Stomach smooth muscle (tissue), 2 donors: Measurements from ENCODE around the gene GNMT.
A peak's percentile ranks its signal among the peaks of the same experiment; 100 is the strongest.

Experiments
- H3K27ac ChIP-seq: one replicate; pipeline ENCODE4 v1.7.0; 2013; ENCODE audit warnings: mild to moderate bottlenecking, low read length, inconsistent platforms
- H3K27me3 ChIP-seq, 2 donors: one replicate each; pipeline ENCODE4 v1.7.0; 2013; ENCODE audit warnings: low read length in 2 of 2; ENCODE audit not compliant: insufficient read depth in 2 of 2, control insufficient read depth in 1 of 2
- H3K36me3 ChIP-seq, 2 donors: one replicate each; pipeline ENCODE4 v1.7.0; 2013; ENCODE audit warnings: low read length in 2 of 2; ENCODE audit not compliant: control insufficient read depth in 2 of 2, insufficient read depth in 2 of 2
- H3K4me1 ChIP-seq: one replicate; pipeline ENCODE4 v1.7.0; 2013; ENCODE audit warnings: low read length; ENCODE audit not compliant: control insufficient read depth, insufficient read depth
- H3K4me3 ChIP-seq, 2 donors: one replicate each; pipeline ENCODE4 v1.7.0; 2013; ENCODE audit warnings: low read length in 2 of 2
- H3K9ac ChIP-seq, 2 donors: one replicate each; pipeline ENCODE4 v1.7.0; 2013; ENCODE audit warnings: low read length in 2 of 2, mild to moderate bottlenecking in 1 of 2
- H3K9me3 ChIP-seq, 2 donors: one replicate each; pipeline ENCODE4 v1.7.0; 2013; ENCODE audit warnings: low read length in 2 of 2; ENCODE audit not compliant: control insufficient read depth in 2 of 2
- donor health status: healthy.
- donor health status: Pancreatic carcinoma.

Gene GNMT

GRCh38 chr6:42929821-42930360 lies 30.7 kb upstream of the GNMT start:
- Histone ChIP-seq H3K4me3 (peak overlapping the region; percentile 89 to 92), H3K9ac (peak overlapping the region; percentile 66 to 90), H3K27ac (peak overlapping the region; percentile 98), H3K9me3 (no peaks in the 10 kb centered on the region), H3K4me1 (peaks cover 31% of the 10 kb centered on the region), H3K27me3 (peaks cover 2 to 7% of the 10 kb centered on the region in 2 donors), H3K36me3 (peaks cover 2 to 6% of the 10 kb centered on the region in 2 donors)

GRCh38 chr6:42932412-42932811 lies 28.1 kb upstream of the GNMT start:
- Histone ChIP-seq H3K9me3 (no peaks in the 10 kb centered on the region), H3K27me3 (no peaks in the 10 kb centered on the region), H3K27ac (no peak overlapping the region), H3K9ac (peak overlapping the region; percentile 10 to 42), H3K36me3 (peaks cover 17 to 25% of the 10 kb centered on the region in 2 donors), H3K4me3 (no peak overlapping the region), H3K4me1 (peaks cover 31% of the 10 kb centered on the region)

GRCh38 chr6:42933205-42933604 lies 27.3 kb upstream of the GNMT start:
- no peaks in the 10 kb centered on the region for H3K9me3 ChIP-seq
- H3K27me3 ChIP-seq: no peaks in the 10 kb centered on the region
- no peak overlapping the region for H3K4me3 ChIP-seq
- H3K36me3 ChIP-seq: peaks cover 22 to 33% of the 10 kb centered on the region in 2 donors
- no peak overlapping the region for H3K27ac ChIP-seq
- peaks cover 31% of the 10 kb centered on the region for H3K4me1 ChIP-seq
- no peak overlapping the region for H3K9ac ChIP-seq

GRCh38 chr6:42935322-42935721 lies 25.2 kb upstream of the GNMT start:
- H3K9ac ChIP-seq: peak overlapping the region in 1 of 2 donors; percentile 13
- H3K27me3 ChIP-seq: no peaks in the 10 kb centered on the region
- peaks cover 16% of the 10 kb centered on the region for H3K4me1 ChIP-seq
- H3K9me3 ChIP-seq: no peaks in the 10 kb centered on the region
- no peak overlapping the region for H3K27ac ChIP-seq
- peaks cover 39 to 44% of the 10 kb centered on the region in 2 donors for H3K36me3 ChIP-seq
- H3K4me3 ChIP-seq: no peak overlapping the region

- H3K9me3 ChIP-seq: no peaks in the 10 kb centered on the region
- H3K27me3 ChIP-seq: no peaks in the 10 kb centered on the region
- no peak overlapping the region for H3K4me3 ChIP-seq
- H3K27ac ChIP-seq: no peak overlapping the region
- H3K4me1 ChIP-seq: peaks cover 8% of the 10 kb centered on the region
- peaks cover 44 to 50% of the 10 kb centered on the region in 2 donors for H3K36me3 ChIP-seq
- no peak overlapping the region for H3K9ac ChIP-seq
These were observed 24.2 kb upstream of the GNMT start for GRCh38 chr6:42936398-42936797.

GRCh38 chr6:42937548-42938427 lies 22.8 kb upstream of the GNMT start:
- H3K36me3 ChIP-seq: peaks cover 43 to 50% of the 10 kb centered on the region in 2 donors
- no peaks in the 10 kb centered on the region for H3K27me3 ChIP-seq
- no peak overlapping the region for H3K9ac ChIP-seq
- H3K4me1 ChIP-seq: no peaks in the 10 kb centered on the region
- no peak overlapping the region for H3K27ac ChIP-seq
- no peaks in the 10 kb centered on the region for H3K9me3 ChIP-seq
- H3K4me3 ChIP-seq: no peak overlapping the region

GRCh38 chr6:42938428-42938796 lies 22.1 kb upstream of the GNMT start:
- no peak overlapping the region for H3K9ac ChIP-seq
- no peaks in the 10 kb centered on the region for H3K27me3 ChIP-seq
- no peak overlapping the region for H3K4me3 ChIP-seq
- no peak overlapping the region for H3K27ac ChIP-seq
- H3K9me3 ChIP-seq: no peaks in the 10 kb centered on the region
- peaks cover 42 to 50% of the 10 kb centered on the region in 2 donors for H3K36me3 ChIP-seq
- no peaks in the 10 kb centered on the region for H3K4me1 ChIP-seq

GRCh38 chr6:42938987-42939809 lies 21.4 kb upstream of the GNMT start:
- Histone ChIP-seq H3K9me3 (no peaks in the 10 kb centered on the region), H3K4me3 (no peak overlapping the region), H3K27ac (no peak overlapping the region), H3K9ac (no peak overlapping the region), H3K27me3 (no peaks in the 10 kb centered on the region), H3K4me1 (no peaks in the 10 kb centered on the region), H3K36me3 (peaks cover 46 to 49% of the 10 kb centered on the region in 2 donors)

- H3K27ac ChIP-seq: no peak overlapping the region
- no peak overlapping the region for H3K4me3 ChIP-seq
- no peaks in the 10 kb centered on the region for H3K9me3 ChIP-seq
- no peaks in the 10 kb centered on the region for H3K27me3 ChIP-seq
- no peaks in the 10 kb centered on the region for H3K4me1 ChIP-seq
- H3K36me3 ChIP-seq: peaks cover 43 to 46% of the 10 kb centered on the region in 2 donors
- no peak overlapping the region for H3K9ac ChIP-seq
These were observed 20.8 kb upstream of the GNMT start for GRCh38 chr6:42939810-42940167.

GRCh38 chr6:42940493-42941045 lies 20.0 kb upstream of the GNMT start:
- no peak overlapping the region for H3K4me3 ChIP-seq
- H3K9ac ChIP-seq: no peak overlapping the region
- H3K27ac ChIP-seq: no peak overlapping the region
- H3K27me3 ChIP-seq: no peaks in the 10 kb centered on the region
- H3K9me3 ChIP-seq: no peaks in the 10 kb centered on the region
- no peaks in the 10 kb centered on the region for H3K4me1 ChIP-seq
- H3K36me3 ChIP-seq: peaks cover 40 to 42% of the 10 kb centered on the region in 2 donors
